Measurements from ENCODE around the gene MAST3.

- TF ChIP-seq POLR2AphosphoS5 (IDR thresholded peaks at IDR 0.05; ENCODE audit: low read depth, low read length) = no peak
- TF ChIP-seq POLR2A (IDR thresholded peaks at IDR 0.05; ENCODE audit: low read depth, low read length) = no peak
- TF ChIP-seq TAF1 (IDR thresholded peaks at IDR 0.05; ENCODE audit: low read depth, low read length) = no peak
- no peak for TF ChIP-seq SPI1 (IDR thresholded peaks at IDR 0.05; ENCODE audit: low read depth, low read length)
Measured at GRCh38 chr19:18065173-18065495, 32.4 kb upstream of the MAST3 start.

Measured in GM12891 (cell line).